A549 (cell line): ENCODE results near the gene SELENOO. TPM values are rescaled to one million over a fixed set of nuclear protein-coding genes. Genes with fewer than 3 reads are reported as not detected.

Experiments used
- ATAC-seq, 2 experiments: fragments of 200-7000 bp in 1 of 2; fragments of >200 bp in 1 of 2; cut with Nextera tagmentation in 1 of 2; cut with Tn5 transposase in 1 of 2; 3 replicates each; pipeline versions ENCODE4 v1.8.0 to v1.9.1; 2018 to 2020; ENCODE audit warnings: mild to moderate bottlenecking in 1 of 2, moderate library complexity in 1 of 2
- CTCF ChIA-PET: fragments of 300-600 bp; sonication (Branson Sonifier 250); formaldehyde crosslinking; extraction: SDS; loops from one replicate; lab custom pipeline; 2021; ENCODE audit warnings: antibody characterized with exemption, inconsistent platforms; lab: Yijun Ruan, JAX
- POLR2A ChIA-PET: fragments of 350-600 bp; formaldehyde crosslinking; extraction: SDS; loops from one replicate; lab custom pipeline; 2021; ENCODE audit warnings: antibody characterized with exemption, inconsistent platforms; lab: Yijun Ruan, JAX
- DNase-seq, 2 experiments: peaks; one replicate each; pipeline versions ENCODE4 v3.0.0 to v3.0.0-alpha.2; 2011 to 2016; ENCODE audit warnings: low read depth in 1 of 2, low spot score in 1 of 2
- FAIRE-seq: peaks from 2 replicates; lab custom pipeline; 2011; peaks lifted over from hg19 to GRCh38; lab: Jason Lieb, UNC
- H3K27ac ChIP-seq, 2 experiments: fragments of >200 bp; sonication (Bioruptor Twin); formaldehyde crosslinking; 3 replicates each; pipeline ENCODE4 v1.5.1; 2016 to 2017
- H3K4me1 ChIP-seq: fragments of >200 bp; sonication (Bioruptor Twin); formaldehyde crosslinking; 3 replicates; pipeline ENCODE4 v1.6.1; 2016
- H3K4me2 ChIP-seq: fragments of >200 bp; sonication (Bioruptor Twin); formaldehyde crosslinking; 3 replicates; pipeline ENCODE4 v1.6.1; 2016
- H3K4me3 ChIP-seq: fragments of >200 bp; sonication (Bioruptor Twin); formaldehyde crosslinking; 3 replicates; pipeline ENCODE4 v1.5.1; 2016
- H3K9me3 ChIP-seq: fragments of >200 bp; sonication (Bioruptor Twin); formaldehyde crosslinking; 3 replicates; pipeline ENCODE4 v1.6.1; 2016
- CBX8 ChIP-seq: fragments of 200-600 bp; sonication (generic); IDR thresholded peaks from 2 replicates; pipeline ENCODE4 v1.6.1; 2016
- CEBPB ChIP-seq, 2 experiments: fragments of >200 bp in 1 of 2; sonication (Bioruptor Twin) in 1 of 2; formaldehyde crosslinking in 1 of 2; IDR thresholded peaks; 2 replicates each; pipeline ENCODE4 v1.6.1; 2012 to 2016
- CHD2 ChIP-seq: fragments of 150-350 bp; IDR thresholded peaks from 2 replicates; pipeline ENCODE4 v1.6.1; 2014; ENCODE audit warnings: low read length; ENCODE audit not compliant: partially characterized antibody
- EP300 ChIP-seq, 2 experiments: fragments of >200 bp; sonication (Bioruptor Twin); formaldehyde crosslinking; IDR thresholded peaks; 2 replicates in 1 of 2; 3 replicates in 1 of 2; pipeline ENCODE4 v1.6.1; 2016 to 2017
- FOSB ChIP-seq: fragments of 250-450 bp; sonication (Bioruptor Pico); IDR thresholded peaks from 2 replicates; pipeline ENCODE4 v1.5.0; 2020; ENCODE audit warnings: mild to moderate bottlenecking, moderate library complexity
- GATA3 ChIP-seq: IDR thresholded peaks from 2 replicates; pipeline ENCODE4 v1.6.1; 2012; ENCODE audit warnings: borderline replicate concordance
- HOXA7 ChIP-seq: fragments of 250-450 bp; sonication (Bioruptor Pico); IDR thresholded peaks from 2 replicates; pipeline ENCODE4 v1.5.0; 2020; ENCODE audit warnings: mild to moderate bottlenecking, moderate library complexity
- HOXB13 ChIP-seq: fragments of 250-450 bp; sonication (Bioruptor Pico); IDR thresholded peaks from 2 replicates; pipeline ENCODE4 v1.5.0; 2020; ENCODE audit warnings: low read depth, mild to moderate bottlenecking, moderate library complexity
- MAFK ChIP-seq: fragments of 450-650 bp; IDR thresholded peaks from 2 replicates; pipeline ENCODE4 v1.6.1; 2014; ENCODE audit not compliant: partially characterized antibody
- MYC ChIP-seq: IDR thresholded peaks from 2 replicates; pipeline ENCODE4 v1.6.1; 2012; ENCODE audit warnings: mild to moderate bottlenecking, inconsistent platforms, low read length, improper control_type of control experiment, borderline replicate concordance
- POLR2AphosphoS2 ChIP-seq: conservative IDR thresholded peaks from 2 replicates; pipeline ENCODE4 v1.6.1; 2012; ENCODE audit warnings: low read length, improper control_type of control experiment, inconsistent platforms
- RFX5 ChIP-seq: fragments of 450-650 bp; IDR thresholded peaks from 2 replicates; pipeline ENCODE4 v1.7.1; 2014; ENCODE audit warnings: antibody characterized with exemption, mild to moderate bottlenecking, moderate library complexity
- SMC3 ChIP-seq: fragments of >200 bp; sonication (Bioruptor Twin); formaldehyde crosslinking; IDR thresholded peaks from 3 replicates; pipeline ENCODE4 v1.6.1; 2018; ENCODE audit warnings: inconsistent platforms
- SREBF2 ChIP-seq: fragments of 450-650 bp; IDR thresholded peaks from 2 replicates; pipeline ENCODE4 v1.6.1; 2014; ENCODE audit warnings: mild to moderate bottlenecking, moderate library complexity
- TFCP2L1 ChIP-seq: fragments of 250-450 bp; sonication (Bioruptor Pico); IDR thresholded peaks from 2 replicates; pipeline ENCODE4 v1.5.0; 2021; ENCODE audit warnings: mild to moderate bottlenecking
- TP53 ChIP-seq: fragments of 250-450 bp; sonication (Bioruptor Pico); IDR thresholded peaks from 2 replicates; pipeline ENCODE4 v1.5.0; 2021; ENCODE audit warnings: mild to moderate bottlenecking, moderate library complexity
- ZNF302 ChIP-seq: fragments of 250-450 bp; sonication (Bioruptor Pico); IDR thresholded peaks from 2 replicates; pipeline ENCODE4 v1.9.0; 2021; ENCODE audit warnings: inconsistent platforms, mild to moderate bottlenecking, moderate library complexity
- ZSCAN20 ChIP-seq: fragments of 250-450 bp; sonication (Bioruptor Pico); IDR thresholded peaks from 2 replicates; pipeline ENCODE4 v1.8.0; 2022; ENCODE audit warnings: mild to moderate bottlenecking, moderate library complexity
- WGBS: methylation state at CpG from one replicate; pipeline ENCODE4 v1.1.6; 2017; ENCODE audit errors: missing lambda C conversion rate; 5-methylcytosine and 5-hydroxymethylcytosine counted together
- polyA plus RNA-seq, 4 experiments: library from polyadenylated mRNA; depleted of rRNA in 3 of 4; stranded (reverse); fragments of >200 nt; fragmentation: RNase III in 1 of 4; extraction: RNeasy Plus Mini Kit Qiagen cat#74134 plus additional on column Dnase treatment in 1 of 4; gene quantifications; 2 replicates in 3 of 4; 3 replicates in 1 of 4; pipeline ENCODE4 v1.2.3, GENCODE V29; 2011 to 2017
- TF ChIP-seq, protein P1 (sequence below): IDR thresholded peaks from 2 replicates; pipeline ENCODE4 v1.6.1; 2012
- TF ChIP-seq, protein P2 (sequence below): IDR thresholded peaks from 2 replicates; pipeline ENCODE4 v1.6.1; 2012
- TF ChIP-seq, protein P3 (sequence below): fragments of >200 bp; sonication (Bioruptor Twin); formaldehyde crosslinking; IDR thresholded peaks from 3 replicates; pipeline ENCODE4 v1.5.1; 2016
- TF ChIP-seq, protein P4 (sequence below): fragments of >200 bp; sonication (Bioruptor Twin); formaldehyde crosslinking; IDR thresholded peaks from 2 replicates; pipeline ENCODE4 v1.6.1; 2016
- TF ChIP-seq, protein P5 (sequence below): fragments of 150-350 bp; IDR thresholded peaks from 2 replicates; pipeline ENCODE4 v1.6.1; 2014; ENCODE audit warnings: low read depth, mild to moderate bottlenecking, low read length

The SELENOO gene
- polyA plus RNA-seq, 2 of the 4 experiments (the other 2 are of a cell fraction) = 7.8 to 14.7 TPM

DNA sequence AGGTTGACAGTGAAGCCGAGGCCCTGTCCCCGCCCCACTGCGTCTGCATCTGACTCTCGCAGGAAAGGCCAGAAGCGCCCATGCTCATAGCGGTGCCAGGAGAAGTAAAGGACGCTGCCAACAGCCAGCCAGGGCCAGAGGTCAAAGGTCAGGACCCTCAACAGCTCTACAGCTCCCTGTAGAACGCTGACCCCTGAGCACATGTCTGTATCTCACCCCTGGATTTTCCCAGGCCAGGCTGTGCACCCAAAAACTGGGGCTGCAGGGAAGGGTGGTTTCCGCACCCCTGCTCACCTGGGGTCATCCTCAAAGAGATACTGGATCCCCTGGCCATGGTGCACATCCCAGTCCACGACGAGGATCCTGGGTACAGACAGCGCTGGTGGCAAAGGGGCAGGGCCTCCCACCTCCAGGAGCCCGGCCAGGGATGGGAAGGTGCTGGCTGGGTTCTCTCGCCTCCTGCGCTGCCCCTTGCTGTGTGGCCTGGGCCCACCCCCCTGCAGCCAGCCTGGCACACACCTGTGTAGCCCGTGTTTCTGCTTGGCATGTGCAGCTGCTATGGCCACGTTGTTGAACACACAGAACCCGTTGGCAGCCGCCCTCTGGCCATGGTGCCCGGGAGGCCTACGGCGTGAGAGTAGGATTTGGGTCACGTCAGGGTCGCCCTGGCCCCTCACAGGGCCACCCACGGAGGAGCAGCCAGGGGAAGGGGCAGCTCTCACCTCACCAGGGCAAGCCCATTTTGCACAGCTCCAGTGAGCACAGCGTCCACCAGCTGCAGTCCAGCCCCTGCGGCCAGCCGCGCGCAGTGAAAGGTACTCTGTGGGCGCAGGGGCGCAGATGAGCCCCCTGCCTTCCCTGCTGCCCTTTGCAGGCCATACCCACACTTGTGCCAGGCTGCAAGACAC is 48.8 kb downstream of the SELENOO start:
- Histone ChIP-seq H3K4me2 (peak overlapping the region; percentile 77; the same call in 1 of the 3 replicates), H3K9me3 (no peaks in the 10 kb centered on the region), H3K27ac (peak overlapping the region in 1 of 2 experiments; percentile 93; a peak in 1 of 6 replicates), H3K4me3 (no peak overlapping the region), H3K4me1 (peaks cover 19% of the 10 kb centered on the region; the same call in 2 of the 3 replicates)
- FAIRE-seq (no peak), DNase-seq (no peak), ATAC-seq (no peak)
- POLR2A ChIA-PET = interaction anchor here (0.5 kb wide), 1 partner anchor 51 kb away, joined by 4 read pairs; no protein-coding TSS in a partner anchor
- WGBS = 88% methylated on average over 14 of the region's 32 CpGs
- CTCF ChIA-PET = interaction anchor here (1.0 to 5.6 kb wide), 5 partner anchors 8 to 92 kb away, joined by 3 to 74 read pairs (median 6); partner anchors contain the start of gene DENND6B
- TF ChIP-seq CHD2 (no peak), CBX8 (no peak), HOXA7 (no peak), RFX5 (no peak), TP53 (CRISPR knock-in tag) (no peak), CEBPB (IDR thresholded peaks at IDR 0.05) (no peak), POLR2AphosphoS2 (no peak), MAFK (no peak), FOSB (CRISPR knock-in tag) (no peak), TFCP2L1 (CRISPR knock-in tag) (no peak), SREBF2 (no peak), MYC (no peak), ZSCAN20 (CRISPR knock-in tag) (no peak), GATA3 (no peak)
- TF ChIP-seq, protein P1, sequence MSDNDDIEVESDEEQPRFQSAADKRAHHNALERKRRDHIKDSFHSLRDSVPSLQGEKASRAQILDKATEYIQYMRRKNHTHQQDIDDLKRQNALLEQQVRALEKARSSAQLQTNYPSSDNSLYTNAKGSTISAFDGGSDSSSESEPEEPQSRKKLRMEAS = no peak
- TF ChIP-seq, protein P2, sequence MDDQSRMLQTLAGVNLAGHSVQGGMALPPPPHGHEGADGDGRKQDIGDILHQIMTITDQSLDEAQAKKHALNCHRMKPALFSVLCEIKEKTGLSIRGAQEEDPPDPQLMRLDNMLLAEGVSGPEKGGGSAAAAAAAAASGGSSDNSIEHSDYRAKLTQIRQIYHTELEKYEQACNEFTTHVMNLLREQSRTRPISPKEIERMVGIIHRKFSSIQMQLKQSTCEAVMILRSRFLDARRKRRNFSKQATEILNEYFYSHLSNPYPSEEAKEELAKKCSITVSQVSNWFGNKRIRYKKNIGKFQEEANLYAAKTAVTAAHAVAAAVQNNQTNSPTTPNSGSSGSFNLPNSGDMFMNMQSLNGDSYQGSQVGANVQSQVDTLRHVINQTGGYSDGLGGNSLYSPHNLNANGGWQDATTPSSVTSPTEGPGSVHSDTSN = no peak
- TF ChIP-seq, protein P3, sequence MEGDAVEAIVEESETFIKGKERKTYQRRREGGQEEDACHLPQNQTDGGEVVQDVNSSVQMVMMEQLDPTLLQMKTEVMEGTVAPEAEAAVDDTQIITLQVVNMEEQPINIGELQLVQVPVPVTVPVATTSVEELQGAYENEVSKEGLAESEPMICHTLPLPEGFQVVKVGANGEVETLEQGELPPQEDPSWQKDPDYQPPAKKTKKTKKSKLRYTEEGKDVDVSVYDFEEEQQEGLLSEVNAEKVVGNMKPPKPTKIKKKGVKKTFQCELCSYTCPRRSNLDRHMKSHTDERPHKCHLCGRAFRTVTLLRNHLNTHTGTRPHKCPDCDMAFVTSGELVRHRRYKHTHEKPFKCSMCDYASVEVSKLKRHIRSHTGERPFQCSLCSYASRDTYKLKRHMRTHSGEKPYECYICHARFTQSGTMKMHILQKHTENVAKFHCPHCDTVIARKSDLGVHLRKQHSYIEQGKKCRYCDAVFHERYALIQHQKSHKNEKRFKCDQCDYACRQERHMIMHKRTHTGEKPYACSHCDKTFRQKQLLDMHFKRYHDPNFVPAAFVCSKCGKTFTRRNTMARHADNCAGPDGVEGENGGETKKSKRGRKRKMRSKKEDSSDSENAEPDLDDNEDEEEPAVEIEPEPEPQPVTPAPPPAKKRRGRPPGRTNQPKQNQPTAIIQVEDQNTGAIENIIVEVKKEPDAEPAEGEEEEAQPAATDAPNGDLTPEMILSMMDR = no peak
- TF ChIP-seq, protein P4, sequence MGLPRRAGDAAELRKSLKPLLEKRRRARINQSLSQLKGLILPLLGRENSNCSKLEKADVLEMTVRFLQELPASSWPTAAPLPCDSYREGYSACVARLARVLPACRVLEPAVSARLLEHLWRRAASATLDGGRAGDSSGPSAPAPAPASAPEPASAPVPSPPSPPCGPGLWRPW = no peak

DNA sequence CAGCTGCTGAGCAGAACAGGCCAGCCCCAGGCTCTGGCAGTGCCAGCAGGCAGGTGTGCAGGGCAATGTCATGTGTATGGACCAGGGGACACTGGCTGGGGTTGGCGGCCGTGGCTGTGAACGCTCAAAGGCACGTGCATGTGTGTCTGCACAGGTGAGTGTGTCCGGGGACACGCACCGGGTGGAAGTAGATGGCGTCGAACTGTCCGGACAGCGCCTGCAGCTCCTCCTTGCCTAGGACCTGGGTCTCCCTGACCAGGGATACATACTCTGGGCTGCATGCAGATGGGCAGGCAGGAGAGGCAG is 49.4 kb downstream of the SELENOO start:
- peak overlapping the region; percentile 53; the same call in 2 of the 3 replicates for H3K4me3 ChIP-seq
- no peak for FAIRE-seq
- H3K9me3 ChIP-seq = no peaks in the 10 kb centered on the region
- peak overlapping the region; percentile 77 for H3K4me2 ChIP-seq
- no peak for ATAC-seq
- peaks cover 19% of the 10 kb centered on the region; the same call in 2 of the 3 replicates for H3K4me1 ChIP-seq
- DNase-seq = no peak
- POLR2A ChIA-PET = interaction anchor here (0.5 to 1.5 kb wide), 2 partner anchors 9 to 51 kb away, joined by 4 read pairs; no protein-coding TSS in a partner anchor
- WGBS = 94% methylated on average over 11 of the region's 11 CpGs
- H3K27ac ChIP-seq = peak overlapping the region in 1 of 2 experiments; percentile 93; a peak in 4 of 6 replicates
- TF ChIP-seq HOXB13 (CRISPR knock-in tag) (no peak), MAFK (no peak), SMC3 (no peak), EP300 (IDR thresholded peaks at IDR 0.05) (no peak), CHD2 (no peak), ZNF302 (CRISPR knock-in tag) (no peak), SREBF2 (no peak), ZSCAN20 (CRISPR knock-in tag) (no peak)
- TF ChIP-seq, protein P5, sequence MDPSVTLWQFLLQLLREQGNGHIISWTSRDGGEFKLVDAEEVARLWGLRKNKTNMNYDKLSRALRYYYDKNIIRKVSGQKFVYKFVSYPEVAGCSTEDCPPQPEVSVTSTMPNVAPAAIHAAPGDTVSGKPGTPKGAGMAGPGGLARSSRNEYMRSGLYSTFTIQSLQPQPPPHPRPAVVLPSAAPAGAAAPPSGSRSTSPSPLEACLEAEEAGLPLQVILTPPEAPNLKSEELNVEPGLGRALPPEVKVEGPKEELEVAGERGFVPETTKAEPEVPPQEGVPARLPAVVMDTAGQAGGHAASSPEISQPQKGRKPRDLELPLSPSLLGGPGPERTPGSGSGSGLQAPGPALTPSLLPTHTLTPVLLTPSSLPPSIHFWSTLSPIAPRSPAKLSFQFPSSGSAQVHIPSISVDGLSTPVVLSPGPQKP = no peak
- TF ChIP-seq, protein P2 = no peak
- CTCF ChIA-PET = interaction anchor here (1.0 to 5.6 kb wide), 6 partner anchors 9 to 91 kb away, joined by 3 to 74 read pairs (median 16); partner anchors contain the start of gene DENND6B
